ENCODE data around the gene PSMD11.

- TF ChIP-seq CTCF (IDR thresholded peaks at IDR 0.05) (no peak), POLR2A (IDR thresholded peaks at IDR 0.05) (no peak), POLR2AphosphoS5 (IDR thresholded peaks at IDR 0.05) (no peak), EP300 (IDR thresholded peaks at IDR 0.05) (no peak)
Observed at GRCh38 chr17:32508926-32509325, 64.6 kb downstream of the PSMD11 start.
